A549 (cell line): ENCODE data around the gene CHAD. TPM values are rescaled to one million over a fixed set of nuclear protein-coding genes. Genes with fewer than 3 reads are reported as not detected.
"Not testable (repeated sequence)": the region's sequence is repeated elsewhere in the genome, so short reads cannot be mapped to it uniquely, and the experiment has no call there.

Source experiments
- ATAC-seq, 2 experiments: fragments of 200-7000 bp in 1 of 2; fragments of >200 bp in 1 of 2; cut with Nextera tagmentation in 1 of 2; cut with Tn5 transposase in 1 of 2; 3 replicates each; pipeline versions ENCODE4 v1.8.0 to v1.9.1; 2018 to 2020; ENCODE audit warnings: mild to moderate bottlenecking in 1 of 2, moderate library complexity in 1 of 2
- CTCF ChIA-PET: fragments of 300-600 bp; sonication (Branson Sonifier 250); formaldehyde crosslinking; extraction: SDS; loops from one replicate; lab custom pipeline; 2021; ENCODE audit warnings: antibody characterized with exemption, inconsistent platforms; lab: Yijun Ruan, JAX
- POLR2A ChIA-PET: fragments of 350-600 bp; formaldehyde crosslinking; extraction: SDS; loops from one replicate; lab custom pipeline; 2021; ENCODE audit warnings: antibody characterized with exemption, inconsistent platforms; lab: Yijun Ruan, JAX
- DNase-seq, 2 experiments: peaks; one replicate each; pipeline versions ENCODE4 v3.0.0 to v3.0.0-alpha.2; 2011 to 2016; ENCODE audit warnings: low read depth in 1 of 2, low spot score in 1 of 2
- FAIRE-seq: peaks from 2 replicates; lab custom pipeline; 2011; peaks lifted over from hg19 to GRCh38; lab: Jason Lieb, UNC
- H3K27ac ChIP-seq, 2 experiments: fragments of >200 bp; sonication (Bioruptor Twin); formaldehyde crosslinking; 3 replicates each; pipeline ENCODE4 v1.5.1; 2016 to 2017
- H3K4me1 ChIP-seq: fragments of >200 bp; sonication (Bioruptor Twin); formaldehyde crosslinking; 3 replicates; pipeline ENCODE4 v1.6.1; 2016
- H3K4me2 ChIP-seq: fragments of >200 bp; sonication (Bioruptor Twin); formaldehyde crosslinking; 3 replicates; pipeline ENCODE4 v1.6.1; 2016
- H3K4me3 ChIP-seq: fragments of >200 bp; sonication (Bioruptor Twin); formaldehyde crosslinking; 3 replicates; pipeline ENCODE4 v1.5.1; 2016
- H3K9me3 ChIP-seq: fragments of >200 bp; sonication (Bioruptor Twin); formaldehyde crosslinking; 3 replicates; pipeline ENCODE4 v1.6.1; 2016
- CBX8 ChIP-seq: fragments of 200-600 bp; sonication (generic); IDR thresholded peaks from 2 replicates; pipeline ENCODE4 v1.6.1; 2016
- CHD2 ChIP-seq: fragments of 150-350 bp; IDR thresholded peaks from 2 replicates; pipeline ENCODE4 v1.6.1; 2014; ENCODE audit warnings: low read length; ENCODE audit not compliant: partially characterized antibody
- CTCF ChIP-seq: fragments of >200 bp; sonication (Bioruptor Twin); formaldehyde crosslinking; IDR thresholded peaks from 3 replicates; pipeline ENCODE4 v1.5.1; 2016
- ESRRA ChIP-seq: fragments of 150-350 bp; IDR thresholded peaks from 2 replicates; pipeline ENCODE4 v1.6.1; 2014; ENCODE audit warnings: mild to moderate bottlenecking, low read length, borderline replicate concordance
- GATA3 ChIP-seq: IDR thresholded peaks from 2 replicates; pipeline ENCODE4 v1.6.1; 2012; ENCODE audit warnings: borderline replicate concordance
- MAFK ChIP-seq: fragments of 450-650 bp; IDR thresholded peaks from 2 replicates; pipeline ENCODE4 v1.6.1; 2014; ENCODE audit not compliant: partially characterized antibody
- POLR2AphosphoS2 ChIP-seq: conservative IDR thresholded peaks from 2 replicates; pipeline ENCODE4 v1.6.1; 2012; ENCODE audit warnings: low read length, improper control_type of control experiment, inconsistent platforms
- WGBS: methylation state at CpG from one replicate; pipeline ENCODE4 v1.1.6; 2017; ENCODE audit errors: missing lambda C conversion rate; 5-methylcytosine and 5-hydroxymethylcytosine counted together
- polyA plus RNA-seq, 4 experiments: library from polyadenylated mRNA; depleted of rRNA in 3 of 4; stranded (reverse); fragments of >200 nt; fragmentation: RNase III in 1 of 4; extraction: RNeasy Plus Mini Kit Qiagen cat#74134 plus additional on column Dnase treatment in 1 of 4; gene quantifications; 2 replicates in 3 of 4; 3 replicates in 1 of 4; pipeline ENCODE4 v1.2.3, GENCODE V29; 2011 to 2017
- TF ChIP-seq, protein P1 (sequence below): fragments of 250-450 bp; sonication (Bioruptor Pico); IDR thresholded peaks from 2 replicates; pipeline ENCODE4 v1.5.0; 2020; ENCODE audit warnings: low read depth, mild to moderate bottlenecking, moderate library complexity
- TF ChIP-seq, protein P2 (sequence below): fragments of >200 bp; sonication (Bioruptor Twin); formaldehyde crosslinking; IDR thresholded peaks from 3 replicates; pipeline ENCODE4 v1.6.1; 2016
- TF ChIP-seq, protein P3 (sequence below): fragments of 150-350 bp; IDR thresholded peaks from 2 replicates; pipeline ENCODE4 v1.6.1; 2014; ENCODE audit warnings: low read depth, mild to moderate bottlenecking, low read length
- TF ChIP-seq, protein P4 (sequence below): IDR thresholded peaks from 2 replicates; pipeline ENCODE4 v1.6.1; 2012

The CHAD gene
- polyA plus RNA-seq, 2 of the 4 experiments (the other 2 are of a cell fraction) = not detected

- H3K9me3 ChIP-seq, H3K4me3 ChIP-seq, H3K4me2 ChIP-seq, H3K27ac ChIP-seq, H3K4me1 ChIP-seq: not testable (repeated sequence)
- POLR2A ChIA-PET = interaction anchor here (2.5 kb wide), 1 partner anchor 75 kb away, joined by 7 read pairs; the partner anchor contains the start of gene LRRC59
- FAIRE-seq (peak; percentile 84), ATAC-seq (peak; percentile 55 to 68), DNase-seq (peak; percentile 56 to 67)
- CTCF ChIA-PET = interaction anchor here (0.6 to 10.0 kb wide), 24 partner anchors 11 to 416 kb away, joined by 3 to 238 read pairs (median 4); partner anchors contain the start of genes CHAD and LRRC59
- TF ChIP-seq GATA3 = 0 out of 2 replicates have a peak, but pooled peaks have one; percentile 20
- TF ChIP-seq CTCF = peak; percentile 42
- TF ChIP-seq MAFK = peak; percentile 99
- WGBS = 60% methylated on average over 13 of the region's 13 CpGs
Observed at GRCh38 chr17:50472761-50473161, 4.1 kb upstream of the CHAD start.

GRCh38 chr17:50472286-50472685, 3.6 kb upstream of the CHAD start:
- POLR2A ChIA-PET = interaction anchor here (2.5 kb wide), 1 partner anchor 75 kb away, joined by 7 read pairs; the partner anchor contains the start of gene LRRC59
- Histone ChIP-seq H3K4me3 (no peak overlapping the region), H3K4me2 (no peak overlapping the region), H3K4me1 (peaks cover 4% of the 10 kb centered on the region), H3K9me3 (no peaks in the 10 kb centered on the region), H3K27ac (no peak overlapping the region)
- TF ChIP-seq, protein P1, sequence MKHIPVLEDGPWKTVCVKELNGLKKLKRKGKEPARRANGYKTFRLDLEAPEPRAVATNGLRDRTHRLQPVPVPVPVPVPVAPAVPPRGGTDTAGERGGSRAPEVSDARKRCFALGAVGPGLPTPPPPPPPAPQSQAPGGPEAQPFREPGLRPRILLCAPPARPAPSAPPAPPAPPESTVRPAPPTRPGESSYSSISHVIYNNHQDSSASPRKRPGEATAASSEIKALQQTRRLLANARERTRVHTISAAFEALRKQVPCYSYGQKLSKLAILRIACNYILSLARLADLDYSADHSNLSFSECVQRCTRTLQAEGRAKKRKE (CRISPR knock-in tag) = no peak
- TF ChIP-seq CTCF (no peak), CBX8 (no peak), MAFK (no peak), ESRRA (no peak), CHD2 (no peak), POLR2AphosphoS2 (no peak)
- TF ChIP-seq, protein P2, sequence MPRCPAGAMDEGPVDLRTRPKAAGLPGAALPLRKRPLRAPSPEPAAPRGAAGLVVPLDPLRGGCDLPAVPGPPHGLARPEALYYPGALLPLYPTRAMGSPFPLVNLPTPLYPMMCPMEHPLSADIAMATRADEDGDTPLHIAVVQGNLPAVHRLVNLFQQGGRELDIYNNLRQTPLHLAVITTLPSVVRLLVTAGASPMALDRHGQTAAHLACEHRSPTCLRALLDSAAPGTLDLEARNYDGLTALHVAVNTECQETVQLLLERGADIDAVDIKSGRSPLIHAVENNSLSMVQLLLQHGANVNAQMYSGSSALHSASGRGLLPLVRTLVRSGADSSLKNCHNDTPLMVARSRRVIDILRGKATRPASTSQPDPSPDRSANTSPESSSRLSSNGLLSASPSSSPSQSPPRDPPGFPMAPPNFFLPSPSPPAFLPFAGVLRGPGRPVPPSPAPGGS = no peak
- TF ChIP-seq, protein P3, sequence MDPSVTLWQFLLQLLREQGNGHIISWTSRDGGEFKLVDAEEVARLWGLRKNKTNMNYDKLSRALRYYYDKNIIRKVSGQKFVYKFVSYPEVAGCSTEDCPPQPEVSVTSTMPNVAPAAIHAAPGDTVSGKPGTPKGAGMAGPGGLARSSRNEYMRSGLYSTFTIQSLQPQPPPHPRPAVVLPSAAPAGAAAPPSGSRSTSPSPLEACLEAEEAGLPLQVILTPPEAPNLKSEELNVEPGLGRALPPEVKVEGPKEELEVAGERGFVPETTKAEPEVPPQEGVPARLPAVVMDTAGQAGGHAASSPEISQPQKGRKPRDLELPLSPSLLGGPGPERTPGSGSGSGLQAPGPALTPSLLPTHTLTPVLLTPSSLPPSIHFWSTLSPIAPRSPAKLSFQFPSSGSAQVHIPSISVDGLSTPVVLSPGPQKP = no peak
- TF ChIP-seq, protein P4, sequence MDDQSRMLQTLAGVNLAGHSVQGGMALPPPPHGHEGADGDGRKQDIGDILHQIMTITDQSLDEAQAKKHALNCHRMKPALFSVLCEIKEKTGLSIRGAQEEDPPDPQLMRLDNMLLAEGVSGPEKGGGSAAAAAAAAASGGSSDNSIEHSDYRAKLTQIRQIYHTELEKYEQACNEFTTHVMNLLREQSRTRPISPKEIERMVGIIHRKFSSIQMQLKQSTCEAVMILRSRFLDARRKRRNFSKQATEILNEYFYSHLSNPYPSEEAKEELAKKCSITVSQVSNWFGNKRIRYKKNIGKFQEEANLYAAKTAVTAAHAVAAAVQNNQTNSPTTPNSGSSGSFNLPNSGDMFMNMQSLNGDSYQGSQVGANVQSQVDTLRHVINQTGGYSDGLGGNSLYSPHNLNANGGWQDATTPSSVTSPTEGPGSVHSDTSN = no peak
- ATAC-seq (no peak; a peak in 1 of 6 replicates), DNase-seq (no peak), FAIRE-seq (no peak)
- WGBS = 90% methylated on average over 10 of the region's 10 CpGs
- CTCF ChIA-PET = interaction anchor here (0.6 to 10.0 kb wide), 20 partner anchors 11 to 416 kb away, joined by 3 to 238 read pairs (median 4); partner anchors contain the start of genes CHAD and LRRC59
